ENCODE measurements around the gene PLA2G6. TPM values are rescaled to one million over a fixed set of nuclear protein-coding genes. Genes with fewer than 3 reads are reported as not detected.

PLA2G6 gene
- total RNA-seq, 4 donors from 2014 or later: 30.7 to 327 (median 72.3) TPM

DNA sequence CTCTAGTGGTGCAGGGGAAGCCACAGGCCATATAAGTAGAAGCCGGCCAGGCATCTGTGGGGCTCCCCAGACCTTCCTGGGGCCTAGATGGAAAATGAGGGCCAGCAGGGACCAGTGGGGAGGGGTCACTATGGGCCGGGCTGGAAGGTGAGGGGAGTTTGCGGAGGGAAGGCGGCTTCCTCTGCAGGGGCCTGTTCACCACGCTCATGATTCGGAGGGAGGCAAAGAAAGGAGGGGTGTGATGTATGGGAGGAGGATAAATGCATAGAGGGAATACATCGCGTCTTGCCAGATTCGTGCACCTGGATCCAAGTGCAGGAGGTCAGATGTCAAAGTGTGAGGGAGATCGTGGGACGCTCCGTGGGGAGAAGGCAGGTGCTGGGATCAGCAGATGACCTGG, 104.5 kb downstream of the PLA2G6 start:
- Histone ChIP-seq H3K36me3 (peaks cover 0 to 19% (median under 1%) of the 10 kb centered on the region in 4 donors), H3K4me1 (peaks cover 4 to 15% (median 14%) of the 10 kb centered on the region in 4 donors), H3K4me3 (no peak overlapping the region), H3K27ac (no peak overlapping the region), H3K27me3 (peaks cover 16% of the 10 kb centered on the region), H3K9me3 (no peaks in the 10 kb centered on the region)
- intact Hi-C loops (cut with DNase I; ENCODE audit: low total_unique reads) (no loop called here), in situ Hi-C loops (cut with MboI; ENCODE audit: low pct_ligation_motif_present in 1 of 4, low pct_unique_long_range_greater_than_20kb in 1 of 4, low sequenced_read_pairs in 3 of 4) (no loop called here)
- 79 to 83% methylated on average over 11 to 12 of the region's 12 CpGs for WGBS, 2 donors (ENCODE audit: low coverage in 1 of 2)
- DNase-seq: no peak
- TF ChIP-seq POLR2A (IDR thresholded peaks at IDR 0.05) (no peak), POLR2AphosphoS5 (IDR thresholded peaks at IDR 0.05) (no peak), CTCF (IDR thresholded peaks at IDR 0.05) (no peak), EP300 (IDR thresholded peaks at IDR 0.05; ENCODE audit: low read depth) (no peak)

- no peaks in the 10 kb centered on the region for H3K9me3 ChIP-seq
- in situ Hi-C loops (cut with MboI; ENCODE audit: low pct_ligation_motif_present in 1 of 4, low pct_unique_long_range_greater_than_20kb in 1 of 4, low sequenced_read_pairs in 3 of 4) (no loop called here), intact Hi-C loops (cut with DNase I; ENCODE audit: low total_unique reads) (no loop called here)
- peaks cover 0 to 26% (median 4%) of the 10 kb centered on the region in 4 donors for H3K36me3 ChIP-seq
- no peak overlapping the region for H3K27ac ChIP-seq
- no peak overlapping the region for H3K4me3 ChIP-seq
- H3K27me3 ChIP-seq: peaks cover 6% of the 10 kb centered on the region
- no peak for DNase-seq
- 87% methylated on average over 13 of the region's 13 CpGs; no CpG with 5 or more reads in 1 of the 2 donors for WGBS, 2 donors (ENCODE audit: low coverage in 1 of 2)
- TF ChIP-seq POLR2A (IDR thresholded peaks at IDR 0.05): no peak
- peaks cover 4 to 5% (median 4%) of the 10 kb centered on the region in 4 donors for H3K4me1 ChIP-seq
Measured at GRCh38 chr22:38075961-38076360, 105.7 kb downstream of the PLA2G6 start.

DNA sequence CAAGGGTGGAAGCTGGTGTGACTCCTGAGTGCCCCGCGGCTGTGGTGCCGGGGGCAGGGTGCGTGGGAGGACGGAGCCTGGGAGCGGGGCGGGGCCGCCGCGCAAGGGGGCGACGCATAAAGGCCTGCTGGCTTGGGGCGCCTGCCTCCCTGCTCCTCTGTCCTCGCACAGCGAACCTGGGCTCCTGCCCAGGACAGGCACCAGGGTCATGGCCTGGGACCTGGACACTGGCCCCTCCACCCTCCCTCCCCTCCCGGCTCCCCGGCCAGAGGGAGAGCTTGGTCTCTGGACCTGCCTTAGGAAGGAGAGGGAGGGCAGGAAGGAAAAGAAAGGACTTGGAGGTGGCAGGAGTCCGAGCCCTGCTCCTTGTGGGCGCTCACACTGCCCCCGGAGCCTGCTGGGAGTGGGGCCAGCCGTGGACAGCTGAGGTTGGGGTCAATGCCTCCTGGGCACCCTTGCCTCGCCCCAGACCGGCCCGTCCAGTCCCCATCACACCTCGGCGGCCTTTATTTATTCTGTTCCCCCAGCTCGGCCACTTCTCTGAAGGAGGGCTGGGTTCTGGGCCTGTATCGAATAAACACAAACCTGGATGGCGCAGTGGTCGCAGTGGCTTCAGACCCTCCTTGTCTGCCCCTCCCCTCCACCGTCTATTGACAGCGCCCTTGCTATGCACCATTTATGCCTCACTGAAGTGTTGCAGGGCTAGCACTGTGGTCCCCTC, 106.4 kb downstream of the PLA2G6 start:
- 91% methylated on average over 28 of the region's 32 CpGs; no CpG with 5 or more reads in 1 of the 2 donors for WGBS, 2 donors (ENCODE audit: low coverage in 1 of 2)
- intact Hi-C loops (cut with DNase I; ENCODE audit: low total_unique reads) (no loop called here), in situ Hi-C loops (cut with MboI; ENCODE audit: low pct_ligation_motif_present in 1 of 4, low pct_unique_long_range_greater_than_20kb in 1 of 4, low sequenced_read_pairs in 3 of 4) (no loop called here)
- H3K9me3 ChIP-seq: no peaks in the 10 kb centered on the region
- no peak for TF ChIP-seq POLR2AphosphoS5 (IDR thresholded peaks at IDR 0.05)
- no peak overlapping the region for H3K27ac ChIP-seq
- peaks cover 0 to 26% (median 4%) of the 10 kb centered on the region in 4 donors for H3K36me3 ChIP-seq
- no peaks in the 10 kb centered on the region for H3K4me1 ChIP-seq
- no peak for DNase-seq
- no peak overlapping the region for H3K4me3 ChIP-seq
- no peaks in the 10 kb centered on the region for H3K27me3 ChIP-seq

DNA sequence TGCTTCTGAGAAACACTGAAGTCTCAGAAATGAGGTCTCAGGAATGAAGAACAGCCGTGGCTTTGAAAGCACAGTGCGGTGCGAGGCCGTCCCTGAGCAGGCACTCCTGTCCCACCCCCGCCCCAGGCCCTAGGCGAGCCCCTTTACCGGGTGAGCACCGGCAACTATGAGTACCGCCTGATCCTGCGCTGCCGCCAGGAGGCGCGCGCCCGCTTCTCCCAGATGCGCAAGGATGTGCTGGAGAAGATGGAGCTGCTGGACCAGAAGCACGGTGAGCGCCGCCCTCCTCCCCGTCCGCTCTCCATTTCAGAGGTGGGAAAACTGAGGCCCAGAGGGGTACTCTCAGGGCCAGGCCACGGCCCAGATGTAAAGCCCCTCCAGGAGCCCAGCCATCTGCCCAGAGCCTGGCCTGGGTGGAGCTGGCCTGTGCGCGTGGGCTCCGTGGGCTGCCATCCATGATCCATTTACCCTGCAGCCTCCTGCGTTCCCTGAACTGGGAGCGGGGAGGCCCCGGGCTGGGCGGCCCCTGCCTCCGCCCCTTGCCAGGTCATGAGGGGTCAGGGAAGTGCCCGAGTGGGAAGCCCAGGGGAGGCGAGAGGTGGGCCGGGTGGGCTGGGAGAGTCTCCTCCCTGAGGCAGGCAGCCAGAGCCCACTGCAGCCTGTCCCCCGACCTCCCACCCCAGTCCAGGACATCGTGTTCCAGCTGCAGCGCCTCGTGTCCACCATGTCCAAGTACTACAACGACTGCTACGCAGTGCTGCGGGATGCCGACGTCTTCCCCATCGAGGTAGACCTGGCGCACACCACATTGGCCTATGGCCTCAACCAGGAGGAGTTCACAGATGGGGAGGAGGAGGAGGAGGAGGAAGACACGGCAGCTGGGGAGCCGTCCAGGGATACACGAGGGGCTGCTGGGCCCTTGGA, 107.2 kb downstream of the PLA2G6 start:
- no peaks in the 10 kb centered on the region for H3K4me1 ChIP-seq
- H3K4me3 ChIP-seq: no peak overlapping the region
- H3K27ac ChIP-seq: no peak overlapping the region
- no peak for DNase-seq
- TF ChIP-seq CTCF (IDR thresholded peaks at IDR 0.05): peak in 1 of 5 experiments; percentile 8
- TF ChIP-seq POLR2AphosphoS5 (IDR thresholded peaks at IDR 0.05): no peak
- H3K27me3 ChIP-seq: no peaks in the 10 kb centered on the region
- H3K9me3 ChIP-seq: no peaks in the 10 kb centered on the region
- intact Hi-C loops (cut with DNase I; ENCODE audit: low total_unique reads) (no loop called here), in situ Hi-C loops (cut with MboI; ENCODE audit: low pct_ligation_motif_present in 1 of 4, low pct_unique_long_range_greater_than_20kb in 1 of 4, low sequenced_read_pairs in 3 of 4) (loop anchor here in 1 of 4 donors (25.0 kb wide), 1 partner anchor 488 kb away; the partner anchor contains the start of gene DMC1)
- WGBS, 2 donors (ENCODE audit: low coverage in 1 of 2): 91 to 100% methylated on average over 3 to 39 of the region's 47 CpGs
- H3K36me3 ChIP-seq: peaks cover 0 to 26% (median 4%) of the 10 kb centered on the region in 4 donors
